GM23248 (cell line): ENCODE results near the gene PDCD5. TPM values are rescaled to one million over a fixed set of nuclear protein-coding genes. Genes with fewer than 3 reads are reported as not detected.

Experiments used
- DNase-seq: peaks from one replicate; pipeline ENCODE4 v3.0.0-alpha.2; 2015
- H2AFZ ChIP-seq: fragments of 200-600 bp; sonication (generic); 2 replicates; pipeline ENCODE4 v1.6.1; 2016; ENCODE audit warnings: antibody characterized with exemption
- H3F3A ChIP-seq: fragments of 200-600 bp; sonication (generic); 2 replicates; pipeline ENCODE4 v1.6.1; 2016; ENCODE audit warnings: mild to moderate bottlenecking, antibody characterized with exemption, mixed run types; ENCODE audit not compliant: insufficient read depth
- H3K27ac ChIP-seq: fragments of 200-600 bp; sonication (generic); 2 replicates; pipeline ENCODE4 v1.5.1; 2016; ENCODE audit warnings: mild to moderate bottlenecking
- H3K27me3 ChIP-seq: fragments of 200-600 bp; sonication (generic); replicated peaks from 2 replicates; pipeline ENCODE4 v1.6.1; 2016; ENCODE audit warnings: mild to moderate bottlenecking; ENCODE audit not compliant: insufficient read depth
- H3K36me3 ChIP-seq: fragments of 200-600 bp; sonication (generic); 2 replicates; pipeline ENCODE4 v1.6.1; 2016; ENCODE audit warnings: low read depth, mild to moderate bottlenecking
- H3K4me1 ChIP-seq: fragments of 200-600 bp; sonication (generic); 2 replicates; pipeline ENCODE4 v1.6.1; 2016; ENCODE audit warnings: mild to moderate bottlenecking; ENCODE audit not compliant: insufficient read depth
- H3K4me2 ChIP-seq: fragments of 200-600 bp; sonication (generic); one replicate; pipeline ENCODE4 v1.6.1; 2016; ENCODE audit warnings: mild to moderate bottlenecking; ENCODE audit not compliant: unreplicated experiment
- H3K4me3 ChIP-seq: fragments of 200-600 bp; sonication (generic); 2 replicates; pipeline ENCODE4 v1.5.1; 2016; ENCODE audit warnings: mild to moderate bottlenecking
- H3K79me2 ChIP-seq: fragments of 200-600 bp; sonication (generic); 2 replicates; pipeline ENCODE4 v1.6.1; 2016; ENCODE audit warnings: mild to moderate bottlenecking; ENCODE audit not compliant: insufficient read depth
- H3K9ac ChIP-seq: fragments of 200-600 bp; sonication (generic); 2 replicates; pipeline ENCODE4 v1.6.1; 2016; ENCODE audit warnings: mild to moderate bottlenecking
- H3K9me2 ChIP-seq: fragments of 200-600 bp; sonication (generic); 2 replicates; pipeline ENCODE4 v1.6.1; 2016; ENCODE audit warnings: mixed run types, mild to moderate bottlenecking, moderate library complexity; ENCODE audit not compliant: insufficient read depth
- H3K9me3 ChIP-seq: fragments of 200-600 bp; sonication (generic); one replicate; pipeline ENCODE4 v1.6.1; 2017; ENCODE audit warnings: low read depth
- H4K20me1 ChIP-seq: fragments of 200-600 bp; sonication (generic); 2 replicates; pipeline ENCODE4 v1.6.0; 2016; ENCODE audit not compliant: insufficient read depth
- EZH2 ChIP-seq: fragments of 200-600 bp; sonication (generic); IDR thresholded peaks from 2 replicates; pipeline ENCODE4 v1.6.1; 2018; ENCODE audit warnings: antibody characterized with exemption, mild to moderate bottlenecking; ENCODE audit not compliant: insufficient read depth, poor library complexity, severe bottlenecking
- EZH2phosphoT487 ChIP-seq: fragments of 200-600 bp; sonication (generic); IDR thresholded peaks from 2 replicates; pipeline ENCODE4 v1.6.1; 2018; ENCODE audit warnings: antibody characterized with exemption, moderate library complexity, mild to moderate bottlenecking, low read depth; ENCODE audit not compliant: insufficient read depth
- WGBS, 2 experiments: methylation state at CpG; one replicate each; pipeline ENCODE4 v1.1.6; 2015 to 2017; ENCODE audit warnings: low lambda C conversion rate in 2 of 2, low coverage in 1 of 2; ENCODE audit errors: missing lambda C conversion rate in 2 of 2; 5-methylcytosine and 5-hydroxymethylcytosine counted together
- in situ Hi-C: fragments of 300-500 bp; cut with MboI; formaldehyde crosslinking; loops from 2 replicates; pipeline ENCODE4 v1.15.0; 2020
- polyA plus RNA-seq: library from polyadenylated mRNA; unstranded; fragments of >200 nt; fragmentation: Nextera tagmentation; extraction: Ambion mirVana; gene quantifications from 2 replicates; pipeline ENCODE4 v1.2.1, GENCODE V29; 2016
- small RNA-seq: library from RNA; depleted of rRNA; stranded (forward); fragments of <200 nt; gene quantifications from one replicate; pipeline ENCODE3, GENCODE V24; 2014; ENCODE audit warnings: low read depth, low replicate concordance
- total RNA-seq: library from RNA; depleted of rRNA; stranded (reverse); fragments of >200 nt; shearing (Covaris generic); gene quantifications from 2 replicates; pipeline ENCODE4 v1.2.3, GENCODE V29; 2014; rRNA removed

The PDCD5 gene
- total and polyA plus RNA-seq, 2 experiments from 2014 or later = 95.4 to 309 TPM

DNA sequence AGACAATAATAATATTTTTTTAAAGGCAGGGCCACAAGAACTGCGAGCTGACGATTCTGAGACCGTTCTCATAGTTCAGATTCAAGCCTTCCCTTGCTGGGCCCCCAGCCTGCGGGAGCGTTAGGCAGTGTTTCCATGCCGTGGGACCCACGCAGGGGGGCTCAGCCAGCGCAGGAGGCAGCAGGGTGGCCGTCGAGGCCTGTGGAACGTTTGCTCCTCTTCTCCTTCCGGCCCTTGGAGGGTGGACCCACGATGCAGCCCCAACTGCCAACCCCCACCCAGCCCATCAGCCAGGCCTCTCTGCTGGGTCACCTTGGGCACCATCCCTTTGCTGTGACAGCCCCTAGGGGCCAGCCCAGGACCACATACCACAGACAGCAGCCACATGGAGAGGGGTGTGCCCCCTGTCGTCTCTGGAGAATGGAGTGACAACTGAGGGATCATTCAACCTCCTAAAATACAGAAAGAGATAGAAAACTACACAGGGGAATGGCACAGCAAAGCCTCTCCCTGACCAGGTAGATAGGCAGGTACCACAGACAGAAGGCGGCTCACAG lies 46.8 kb downstream of the PDCD5 start:
- H3K4me2 ChIP-seq = no peak overlapping the region
- no peaks in the 10 kb centered on the region for H3K9me2 ChIP-seq
- H3K79me2 ChIP-seq = no peaks in the 10 kb centered on the region
- no peak for DNase-seq
- TF ChIP-seq EZH2phosphoT487 (no peak), EZH2 (no peak)
- no peaks in the 10 kb centered on the region for H3K4me1 ChIP-seq
- 90 to 94% methylated on average over 10 to 15 of the region's 15 CpGs for WGBS, 2 experiments
- H3K27ac ChIP-seq = no peak overlapping the region
- H3K9me3 ChIP-seq = no peaks in the 10 kb centered on the region
- no peak overlapping the region for H3K4me3 ChIP-seq
- in situ Hi-C loops = no loop called here
- H3K36me3 ChIP-seq = peaks cover 3% of the 10 kb centered on the region; the same call in 1 of the 2 replicates
- no peaks in the 10 kb centered on the region for H4K20me1 ChIP-seq
- no peaks in the 10 kb centered on the region for H3K27me3 ChIP-seq
- H2AFZ ChIP-seq = no peak overlapping the region
- H3F3A ChIP-seq = no peaks in the 10 kb centered on the region
- no peak overlapping the region for H3K9ac ChIP-seq

GRCh38 chr19:32630338-32630737 lies 49.3 kb downstream of the PDCD5 start:
- Histone ChIP-seq H3K79me2 (no peaks in the 10 kb centered on the region), H2AFZ (no peak overlapping the region), H3K4me2 (no peak overlapping the region), H3K4me3 (no peak overlapping the region), H4K20me1 (no peaks in the 10 kb centered on the region), H3K4me1 (no peaks in the 10 kb centered on the region), H3K27ac (no peak overlapping the region), H3K27me3 (no peaks in the 10 kb centered on the region), H3K9me2 (no peaks in the 10 kb centered on the region), H3K36me3 (peaks cover 3% of the 10 kb centered on the region; the same call in 1 of the 2 replicates), H3K9me3 (no peaks in the 10 kb centered on the region), H3K9ac (no peak overlapping the region), H3F3A (no peaks in the 10 kb centered on the region)
- WGBS, 2 experiments = 85 to 87% methylated on average over 14 of the region's 14 CpGs
- no peak for DNase-seq
- TF ChIP-seq EZH2phosphoT487 = no peak
- TF ChIP-seq EZH2 = no peak
- in situ Hi-C loops = no loop called here

GRCh38 chr19:32631381-32631780 lies 50.4 kb downstream of the PDCD5 start:
- Histone ChIP-seq H3K4me1 (no peaks in the 10 kb centered on the region), H3K36me3 (peaks cover 3% of the 10 kb centered on the region; the same call in 1 of the 2 replicates), H3K9me2 (no peaks in the 10 kb centered on the region), H3K9me3 (no peaks in the 10 kb centered on the region), H3F3A (no peaks in the 10 kb centered on the region), H3K4me3 (no peak overlapping the region), H3K79me2 (no peaks in the 10 kb centered on the region), H3K9ac (no peak overlapping the region), H3K27ac (no peak overlapping the region), H4K20me1 (no peaks in the 10 kb centered on the region), H3K27me3 (no peaks in the 10 kb centered on the region), H2AFZ (no peak overlapping the region), H3K4me2 (no peak overlapping the region)
- in situ Hi-C loops = no loop called here
- TF ChIP-seq EZH2 = no peak
- TF ChIP-seq EZH2phosphoT487 = no peak
- DNase-seq = no peak
- 94 to 96% methylated on average over 15 of the region's 15 CpGs for WGBS, 2 experiments

Small RNA genes within 50 kb of the gene (small RNA-seq; reads per million reads assigned to genes)
- gene SNORA68B = 1.4 reads per million, percentile 56 among the genes with 10 or more reads in this experiment

Other genes with a start within 250 kb of the PDCD5 start
- 4.9 and 5.2 TPM in 2 replicates for gene ZNF507, start 235.6 kb upstream of the PDCD5 start, total RNA-seq
- 4.3 and 4.9 TPM in 2 replicates for gene ZNF507, start 235.6 kb upstream of the PDCD5 start, polyA plus RNA-seq
- 15.3 and 20.0 TPM in 2 replicates for gene DPY19L3, start 175.4 kb upstream of the PDCD5 start, total RNA-seq
- 7.5 and 7.6 TPM in 2 replicates for gene DPY19L3, start 175.4 kb upstream of the PDCD5 start, polyA plus RNA-seq
- gene ANKRD27, start 94.0 kb downstream of the PDCD5 start, total RNA-seq = 19.0 and 27.5 TPM in 2 replicates
- 16.5 and 17.9 TPM in 2 replicates for gene ANKRD27, start 94.0 kb downstream of the PDCD5 start, polyA plus RNA-seq
- under 0.01 and 0.22 TPM in 2 replicates for gene RGS9BP, start 94.7 kb downstream of the PDCD5 start, total RNA-seq
- gene RGS9BP, start 94.7 kb downstream of the PDCD5 start, polyA plus RNA-seq = 0.08 TPM in 1 of 2 replicates, not detected in the other
- 18.0 and 19.5 TPM in 2 replicates for gene NUDT19, start 110.6 kb downstream of the PDCD5 start, total RNA-seq
- gene NUDT19, start 110.6 kb downstream of the PDCD5 start, polyA plus RNA-seq = 25.1 and 28.1 TPM in 2 replicates
- 0.22 TPM in 1 of 2 replicates, not detected in the other for gene TDRD12, start 138.6 kb downstream of the PDCD5 start, total RNA-seq
- gene TDRD12, start 138.6 kb downstream of the PDCD5 start, polyA plus RNA-seq = 0.09 and 0.16 TPM in 2 replicates